K562 (cell line): ENCODE results near the gene ZMIZ1.

Source experiments
- FOXM1 ChIP-seq, 2 experiments: fragments of 450-650 bp in 1 of 2; sonication (generic) in 1 of 2; formaldehyde crosslinking in 1 of 2; IDR thresholded peaks; 2 replicates each; pipeline versions ENCODE4 v1.6.1 to v1.9.0; 2017 to 2022; ENCODE audit warnings: low read depth in 2 of 2, mild to moderate bottlenecking in 2 of 2, missing genetic modification reagents in 1 of 2, moderate library complexity in 1 of 2
- NR1H2 ChIP-seq: sonication (generic); formaldehyde crosslinking; IDR thresholded peaks from 2 replicates; pipeline ENCODE4 v1.4.0; 2020; ENCODE audit warnings: mild to moderate bottlenecking, missing genetic modification reagents
- SIX5 ChIP-seq, 2 experiments: IDR thresholded peaks; 2 replicates each; pipeline ENCODE4 v1.6.1; 2011; ENCODE audit warnings: low read length in 2 of 2, borderline replicate concordance in 1 of 2, low read depth in 1 of 2, mild to moderate bottlenecking in 1 of 2, moderate library complexity in 1 of 2; ENCODE audit not compliant: insufficient read depth in 1 of 2
- ZNF785 ChIP-seq: fragments of 250-450 bp; sonication (Bioruptor Pico); IDR thresholded peaks from 2 replicates; pipeline ENCODE4 v1.4.0; 2020; ENCODE audit warnings: mild to moderate bottlenecking
- TF ChIP-seq, protein P1 (sequence below): sonication (generic); formaldehyde crosslinking; IDR thresholded peaks from 2 replicates; pipeline ENCODE4 v1.9.0; 2022; ENCODE audit warnings: mild to moderate bottlenecking, missing genetic modification reagents
- TF ChIP-seq, protein P2 (sequence below), 3 experiments: IDR thresholded peaks in 2 of 3; conservative IDR thresholded peaks in 1 of 3; 2 replicates each; pipeline ENCODE4 v1.5.1; 2011 to 2012; ENCODE audit warnings: low read length in 3 of 3, mild to moderate bottlenecking in 3 of 3, control low read depth in 2 of 3, improper control_type of control experiment in 1 of 3, inconsistent platforms in 1 of 3, low read depth in 1 of 3, mixed read lengths in 1 of 3, moderate library complexity in 1 of 3; ENCODE audit not compliant: insufficient read depth in 2 of 3

- TF ChIP-seq NR1H2 (CRISPR knock-in tag) (no peak), SIX5 (IDR thresholded peaks at IDR 0.05; ENCODE audit: borderline replicate concordance in 1 of 2, insufficient read depth in 1 of 2, low read depth in 1 of 2, low read length in 2 of 2) (no peak), FOXM1 (IDR thresholded peaks at IDR 0.05; ENCODE audit: low read depth) (no peak), FOXM1 (CRISPR knock-in tag; IDR thresholded peaks at IDR 0.05; ENCODE audit: low read depth) (no peak), ZNF785 (CRISPR knock-in tag) (no peak)
- TF ChIP-seq, protein P1, sequence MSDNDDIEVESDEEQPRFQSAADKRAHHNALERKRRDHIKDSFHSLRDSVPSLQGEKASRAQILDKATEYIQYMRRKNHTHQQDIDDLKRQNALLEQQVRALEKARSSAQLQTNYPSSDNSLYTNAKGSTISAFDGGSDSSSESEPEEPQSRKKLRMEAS (CRISPR knock-in tag), result no peak
- TF ChIP-seq, protein P2, sequence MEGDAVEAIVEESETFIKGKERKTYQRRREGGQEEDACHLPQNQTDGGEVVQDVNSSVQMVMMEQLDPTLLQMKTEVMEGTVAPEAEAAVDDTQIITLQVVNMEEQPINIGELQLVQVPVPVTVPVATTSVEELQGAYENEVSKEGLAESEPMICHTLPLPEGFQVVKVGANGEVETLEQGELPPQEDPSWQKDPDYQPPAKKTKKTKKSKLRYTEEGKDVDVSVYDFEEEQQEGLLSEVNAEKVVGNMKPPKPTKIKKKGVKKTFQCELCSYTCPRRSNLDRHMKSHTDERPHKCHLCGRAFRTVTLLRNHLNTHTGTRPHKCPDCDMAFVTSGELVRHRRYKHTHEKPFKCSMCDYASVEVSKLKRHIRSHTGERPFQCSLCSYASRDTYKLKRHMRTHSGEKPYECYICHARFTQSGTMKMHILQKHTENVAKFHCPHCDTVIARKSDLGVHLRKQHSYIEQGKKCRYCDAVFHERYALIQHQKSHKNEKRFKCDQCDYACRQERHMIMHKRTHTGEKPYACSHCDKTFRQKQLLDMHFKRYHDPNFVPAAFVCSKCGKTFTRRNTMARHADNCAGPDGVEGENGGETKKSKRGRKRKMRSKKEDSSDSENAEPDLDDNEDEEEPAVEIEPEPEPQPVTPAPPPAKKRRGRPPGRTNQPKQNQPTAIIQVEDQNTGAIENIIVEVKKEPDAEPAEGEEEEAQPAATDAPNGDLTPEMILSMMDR (IDR thresholded peaks at IDR 0.05 in 2 of 3, conservative IDR thresholded peaks at IDR 0.05 in 1 of 3; ENCODE audit: insufficient read depth in 2 of 3, low read depth in 1 of 3, low read length in 3 of 3), result no peak
These were observed 70.5 kb downstream of the ZMIZ1 start for GRCh38 chr10:79139124-79139835.
